Heart left ventricle (tissue), 16 donors: ENCODE results near the gene LORICRIN. TPM values are rescaled to one million over a fixed set of nuclear protein-coding genes. Genes with fewer than 3 reads are reported as not detected.
"Not testable (repeated sequence)": the region's sequence is repeated elsewhere in the genome, so short reads cannot be mapped to it uniquely, and the experiment has no call there.

Experiments
- ATAC-seq, 4 donors: fragments of 200-7000 bp; cut with Tn5 transposase; one replicate each; pipeline ENCODE4 v1.9.1; 2020 to 2022; ENCODE audit warnings: moderate library complexity in 4 of 4, mild to moderate bottlenecking in 3 of 4, moderate number of reproducible peaks in 1 of 4
- DNase-seq, 5 donors: peaks; one replicate each; pipeline ENCODE4 v3.0.0-alpha.2; 2020
- H3K27ac ChIP-seq, 12 donors: fragments of 200-600 bp; sonication (generic) in 4 of 12; one replicate each; pipeline versions ENCODE4 v1.5.0 to v1.8.0; 2016 to 2022; ENCODE audit warnings: mild to moderate bottlenecking in 2 of 12
- H3K27me3 ChIP-seq, 9 donors: fragments of 200-600 bp; sonication (generic) in 2 of 9; one replicate each; pipeline versions ENCODE4 v1.5.1 to v1.8.0; 2016 to 2022; ENCODE audit warnings: mild to moderate bottlenecking in 3 of 9
- H3K36me3 ChIP-seq, 9 donors: fragments of 200-600 bp; sonication (generic) in 2 of 9; one replicate each; pipeline versions ENCODE4 v1.5.0 to v1.8.0; 2018 to 2022; ENCODE audit warnings: mild to moderate bottlenecking in 2 of 9
- H3K4me1 ChIP-seq, 12 donors: fragments of 200-600 bp; sonication (generic) in 4 of 12; one replicate each; pipeline versions ENCODE4 v1.5.0 to v1.8.0; 2016 to 2022; ENCODE audit warnings: mild to moderate bottlenecking in 3 of 12
- H3K4me3 ChIP-seq, 12 donors: fragments of 200-600 bp; sonication (generic) in 4 of 12; one replicate each; pipeline versions ENCODE4 v1.5.0 to v1.8.0; 2017 to 2022; ENCODE audit warnings: mild to moderate bottlenecking in 9 of 12, moderate library complexity in 4 of 12
- H3K9me3 ChIP-seq, 12 donors: fragments of 200-600 bp; sonication (generic) in 4 of 12; one replicate each; pipeline versions ENCODE4 v1.5.0 to v1.8.0; 2016 to 2022; ENCODE audit warnings: mild to moderate bottlenecking in 1 of 12
- POLR2A ChIP-seq, 2 donors: fragments of 450-650 bp; IDR thresholded peaks; one replicate each; pipeline ENCODE4 v1.6.1; 2017; ENCODE audit warnings: antibody characterized with exemption in 2 of 2, mild to moderate bottlenecking in 2 of 2, moderate library complexity in 2 of 2
- WGBS, 4 donors: extraction: QIAGEN DNeasy Blood & Tissue Kit in 2 of 4; methylation state at CpG; one replicate each; pipeline versions ENCODE4 v1.1.5 to v1.1.7; 2013 to 2018; 5-methylcytosine and 5-hydroxymethylcytosine counted together
- intact Hi-C, 10 donors: fragments of 100-400 bp; cut with DNase I; formaldehyde crosslinking; loops; one replicate each; pipeline versions ENCODE4 v1.11.1 to v1.14.2; 2022
- polyA plus RNA-seq, 2 donors: library from polyadenylated mRNA; stranded (reverse); fragments of 200-250 nt; gene quantifications; one replicate each; pipeline ENCODE4 v1.2.3, GENCODE V29; 2013
- total RNA-seq, 9 donors: library from RNA; depleted of rRNA in 2 of 9; stranded (reverse); fragments of >200 nt in 2 of 9; fragmentation: NEBNext Ultra II Directional in 3 of 9; extraction: Animal tissue kit (Norgen Biotek cat#: 25700) in 3 of 9; gene quantifications; one replicate each; pipeline versions ENCODE4 v1.1.0 to v1.2.4, GENCODE V29; 2016 to 2023
- TF ChIP-seq, protein P1 (sequence below), 12 donors: fragments of 200-600 bp; sonication (generic) in 4 of 12; IDR thresholded peaks; one replicate each; pipeline versions ENCODE4 v1.5.0 to v1.8.0; 2018 to 2022; ENCODE audit warnings: antibody characterized with exemption in 12 of 12, mild to moderate bottlenecking in 5 of 12
- donor health status: ischemic (EF 13 %, LVEDD 7.1; RV severe dilation, severe dysfunction).
- donor health status: healthy with polysubstance abuse.
- donor health status: DM: no; HTN: yes; CAD: no.
- donor health status: DM: no; HTN: no; CAD: no.
- donor health status: ischemic (EF 25% LVEDD 6.9; RV normal size, moderate dysfunction).
- donor health status: ischemic (EF 25% LVEDD 5.7; RV mildly dilated, moderate dysfunction).
- donor health status: healthy.
- donor health status: DM: yes; HTN: yes; CAD: no.
- donor health status: ischemic (EF 35%, LVEDD 5.7; RV mildly dilated, moderate dysfunction).
- donor health status: nonischemic (EF 11% LVEDD 7.7; RV severe dilation, severe dysfunction).
- donor health status: DM: yes; HTN: yes; CAD: no.
- donor health status: PGD.
- donor health status: ischemic (EF 29% LVEDD 5.4; RV normal size, mild dysfunction).
- donor health status: nonischemic (EF 23%, LVEDD 6.1; RV moderate dilation, normal function).

Gene LORICRIN
- total and polyA plus RNA-seq, 11 donors, result not detected

DNA sequence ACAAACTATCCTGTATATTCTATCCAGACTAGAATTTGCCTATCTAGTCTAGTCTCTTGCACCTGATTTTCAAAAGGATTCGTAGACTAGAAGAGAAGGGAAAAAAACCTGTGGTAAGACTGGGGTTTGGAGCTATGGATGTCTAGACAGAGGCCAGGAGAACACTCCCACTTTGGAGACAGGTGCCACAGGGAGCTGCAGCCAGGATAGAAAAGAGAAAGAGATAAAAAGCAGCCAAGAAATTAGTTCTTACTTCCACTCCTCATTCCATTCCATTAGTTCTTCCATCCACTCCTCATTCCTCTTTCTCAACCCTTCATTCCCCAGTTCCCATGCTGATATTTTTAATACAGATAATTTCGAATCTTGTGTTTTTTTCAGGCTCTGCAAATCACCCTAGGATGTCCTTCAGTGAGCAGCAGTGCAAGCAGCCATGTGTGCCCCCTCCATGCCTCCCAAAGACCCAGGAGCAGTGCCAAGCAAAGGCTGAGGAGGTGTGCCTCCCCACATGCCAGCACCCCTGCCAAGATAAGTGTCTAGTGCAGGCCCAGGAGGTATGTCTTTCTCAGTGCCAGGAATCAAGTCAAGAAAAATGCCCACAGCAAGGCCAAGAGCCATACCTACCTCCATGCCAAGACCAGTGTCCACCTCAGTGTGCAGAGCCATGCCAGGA is 41.6 kb upstream of the LORICRIN start:
- no peaks in the 10 kb centered on the region for H3K4me1 ChIP-seq
- intact Hi-C loops, result no loop called here
- H3K27me3 ChIP-seq, result peaks cover 0 to 20% (median 4%) of the 10 kb centered on the region in 9 donors
- no peaks in the 10 kb centered on the region for H3K9me3 ChIP-seq
- H3K4me3 ChIP-seq, result no peak overlapping the region
- TF ChIP-seq, protein P1, sequence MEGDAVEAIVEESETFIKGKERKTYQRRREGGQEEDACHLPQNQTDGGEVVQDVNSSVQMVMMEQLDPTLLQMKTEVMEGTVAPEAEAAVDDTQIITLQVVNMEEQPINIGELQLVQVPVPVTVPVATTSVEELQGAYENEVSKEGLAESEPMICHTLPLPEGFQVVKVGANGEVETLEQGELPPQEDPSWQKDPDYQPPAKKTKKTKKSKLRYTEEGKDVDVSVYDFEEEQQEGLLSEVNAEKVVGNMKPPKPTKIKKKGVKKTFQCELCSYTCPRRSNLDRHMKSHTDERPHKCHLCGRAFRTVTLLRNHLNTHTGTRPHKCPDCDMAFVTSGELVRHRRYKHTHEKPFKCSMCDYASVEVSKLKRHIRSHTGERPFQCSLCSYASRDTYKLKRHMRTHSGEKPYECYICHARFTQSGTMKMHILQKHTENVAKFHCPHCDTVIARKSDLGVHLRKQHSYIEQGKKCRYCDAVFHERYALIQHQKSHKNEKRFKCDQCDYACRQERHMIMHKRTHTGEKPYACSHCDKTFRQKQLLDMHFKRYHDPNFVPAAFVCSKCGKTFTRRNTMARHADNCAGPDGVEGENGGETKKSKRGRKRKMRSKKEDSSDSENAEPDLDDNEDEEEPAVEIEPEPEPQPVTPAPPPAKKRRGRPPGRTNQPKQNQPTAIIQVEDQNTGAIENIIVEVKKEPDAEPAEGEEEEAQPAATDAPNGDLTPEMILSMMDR (IDR thresholded peaks at IDR 0.05), result no peak
- TF ChIP-seq POLR2A (IDR thresholded peaks at IDR 0.05), result no peak
- DNase-seq, result no peak
- no peak overlapping the region for H3K27ac ChIP-seq
- no peak for ATAC-seq
- WGBS, 4 donors, result 44 to 50% (median 46%) methylated on average over 2 of the region's 2 CpGs
- H3K36me3 ChIP-seq, result no peaks in the 10 kb centered on the region

- DNase-seq (no peak), ATAC-seq (no peak)
- H3K4me3 ChIP-seq, result no peak overlapping the region
- H3K27ac ChIP-seq, result no peak overlapping the region
- TF ChIP-seq, protein P1 (IDR thresholded peaks at IDR 0.05), result no peak
- no peak for TF ChIP-seq POLR2A (IDR thresholded peaks at IDR 0.05)
- 28 to 35% (median 33%) methylated on average over 6 of the region's 6 CpGs for WGBS, 4 donors
- intact Hi-C loops, result loop anchor here in 6 of 10 donors (5.0 to 10.0 kb wide), 5 partner anchors 343 to 566 kb away; partner anchors contain the start of gene SMCP (in 2 of the 6)
- no peaks in the 10 kb centered on the region for H3K9me3 ChIP-seq
- H3K36me3 ChIP-seq, result no peaks in the 10 kb centered on the region
- H3K27me3 ChIP-seq, result peaks cover 0 to 17% (median 0%) of the 10 kb centered on the region in 9 donors
- H3K4me1 ChIP-seq, result no peaks in the 10 kb centered on the region
Measured at GRCh38 chr1:153220606-153221303, 38.7 kb upstream of the LORICRIN start.

GRCh38 chr1:153223040-153223891 is 36.2 kb upstream of the LORICRIN start:
- H3K27ac ChIP-seq, H3K9me3 ChIP-seq, H3K4me1 ChIP-seq, H3K36me3 ChIP-seq, H3K4me3 ChIP-seq: not testable (repeated sequence)
- peaks cover 0 to 19% (median 6%) of the 10 kb centered on the region in 9 donors for H3K27me3 ChIP-seq
- ATAC-seq (peak; percentile 75 to 89 (median 78)), DNase-seq (peak in 4 of 5 donors; percentile 24 to 63 (median 56))
- TF ChIP-seq, protein P1 (IDR thresholded peaks at IDR 0.05), result peak; percentile 52 to 75 (median 62)
- intact Hi-C loops, result loop anchor here in 6 of 10 donors (2.0 to 10.0 kb wide), 6 partner anchors 346 to 568 kb away; partner anchors contain the start of gene SMCP (in 2 of the 6)
- WGBS, 4 donors, result 44 to 47% (median 45%) methylated on average over 15 to 16 of the region's 16 CpGs
